ENCODE measurements around the gene ZBTB46.

- TF ChIP-seq CTCF (IDR thresholded peaks at IDR 0.05; ENCODE audit: insufficient read depth, low read length, poor library complexity, severe bottlenecking) (no peak), EZH2phosphoT487 (conservative IDR thresholded peaks at IDR 0.05; ENCODE audit: low read length) (no peak)
Observed at GRCh38 chr20:63742381-63743024, 88.6 kb downstream of the ZBTB46 start.

All from SU-DHL-6 (cell line).